Endothelial cell of umbilical vein (primary cell): Measurements from ENCODE around the gene CDH2.

Experiments
- CTCF ChIP-seq, 2 donors: IDR thresholded peaks; 1 replicate in 1 of 2; 2 replicates in 1 of 2; pipeline ENCODE4 v1.5.1; 2011; ENCODE audit warnings: low read length in 2 of 2, mild to moderate bottlenecking in 2 of 2, moderate library complexity in 2 of 2, control low read depth in 1 of 2, inconsistent platforms in 1 of 2, low read depth in 1 of 2; ENCODE audit not compliant: insufficient read depth in 1 of 2; ENCODE audit errors: extremely low read depth in 1 of 2
- EZH2 ChIP-seq: IDR thresholded peaks from 2 replicates; pipeline ENCODE4 v1.6.1; 2012; ENCODE audit warnings: borderline replicate concordance, low read depth, mild to moderate bottlenecking, moderate library complexity, low read length, inconsistent platforms; ENCODE audit not compliant: severe bottlenecking
- FOS ChIP-seq: IDR thresholded peaks from 2 replicates; pipeline ENCODE4 v1.6.1; 2011; ENCODE audit warnings: mild to moderate bottlenecking, low read length, moderate library complexity, borderline replicate concordance; ENCODE audit not compliant: insufficient read depth
- GATA2 ChIP-seq: IDR thresholded peaks from 2 replicates; pipeline ENCODE4 v1.7.0; 2011; ENCODE audit warnings: low read depth, mild to moderate bottlenecking, moderate library complexity, mixed read lengths, low read length; ENCODE audit not compliant: insufficient read length, insufficient read depth
- JUN ChIP-seq: IDR thresholded peaks from 2 replicates; pipeline ENCODE4 v1.6.1; 2011; ENCODE audit warnings: borderline replicate concordance, low read depth; ENCODE audit not compliant: insufficient read length, insufficient read depth
- MAX ChIP-seq: IDR thresholded peaks from 2 replicates; pipeline ENCODE4 v1.6.1; 2011; ENCODE audit not compliant: insufficient read depth, insufficient read length
- MYC ChIP-seq: IDR thresholded peaks from one replicate; pipeline ENCODE4 v1.6.1; 2011; ENCODE audit warnings: mild to moderate bottlenecking, low read depth, low read length
- POLR2A ChIP-seq: IDR thresholded peaks from 2 replicates; pipeline ENCODE4 v1.6.1; 2012; ENCODE audit warnings: low read depth, mild to moderate bottlenecking, control low read depth, low read length
- POLR2AphosphoS5 ChIP-seq: IDR thresholded peaks from 2 replicates; pipeline ENCODE4 v1.6.1; 2012; ENCODE audit warnings: low read depth, mild to moderate bottlenecking, control low read depth, low read length, moderate library complexity; ENCODE audit not compliant: insufficient read depth

GRCh38 chr18:28178720-28179119 is 1.8 kb upstream of the CDH2 start:
- no peak for TF ChIP-seq CTCF (IDR thresholded peaks at IDR 0.05; ENCODE audit: extremely low read depth in 1 of 2, insufficient read depth in 1 of 2, low read depth in 1 of 2, low read length in 2 of 2)
- no peak for TF ChIP-seq POLR2A
- no peak for TF ChIP-seq POLR2AphosphoS5
- no peak for TF ChIP-seq MAX
- TF ChIP-seq EZH2 = no peak
- no peak for TF ChIP-seq MYC
- no peak for TF ChIP-seq GATA2
- no peak for TF ChIP-seq FOS
- no peak for TF ChIP-seq JUN
